ENCODE data around the gene ZNF90.
"Not testable (repeated sequence)": the region's sequence is repeated elsewhere in the genome, so short reads cannot be mapped to it uniquely, and the experiment has no call there.

Gene ZNF90

DNA sequence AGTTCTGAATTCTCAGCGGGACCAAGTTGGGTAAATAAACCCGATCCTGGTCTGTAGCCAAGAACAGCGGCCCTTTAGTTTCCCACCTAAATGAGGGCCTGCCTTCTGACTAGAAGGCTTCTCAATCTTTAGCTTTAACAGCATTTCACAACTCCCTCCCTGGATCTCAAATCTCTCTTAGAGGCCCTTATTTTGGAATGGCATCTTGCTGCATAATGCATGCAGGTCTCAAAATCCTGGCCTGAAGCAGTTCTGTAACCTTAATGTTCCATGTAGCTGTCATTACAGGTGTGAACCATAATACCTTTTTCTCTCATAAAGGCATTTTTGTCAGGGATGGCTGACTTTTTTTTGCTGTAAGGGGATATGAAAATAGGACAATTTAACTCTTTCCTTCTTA, 29.5 kb downstream of the ZNF90 start:
- DNase-seq = no peak

DNA sequence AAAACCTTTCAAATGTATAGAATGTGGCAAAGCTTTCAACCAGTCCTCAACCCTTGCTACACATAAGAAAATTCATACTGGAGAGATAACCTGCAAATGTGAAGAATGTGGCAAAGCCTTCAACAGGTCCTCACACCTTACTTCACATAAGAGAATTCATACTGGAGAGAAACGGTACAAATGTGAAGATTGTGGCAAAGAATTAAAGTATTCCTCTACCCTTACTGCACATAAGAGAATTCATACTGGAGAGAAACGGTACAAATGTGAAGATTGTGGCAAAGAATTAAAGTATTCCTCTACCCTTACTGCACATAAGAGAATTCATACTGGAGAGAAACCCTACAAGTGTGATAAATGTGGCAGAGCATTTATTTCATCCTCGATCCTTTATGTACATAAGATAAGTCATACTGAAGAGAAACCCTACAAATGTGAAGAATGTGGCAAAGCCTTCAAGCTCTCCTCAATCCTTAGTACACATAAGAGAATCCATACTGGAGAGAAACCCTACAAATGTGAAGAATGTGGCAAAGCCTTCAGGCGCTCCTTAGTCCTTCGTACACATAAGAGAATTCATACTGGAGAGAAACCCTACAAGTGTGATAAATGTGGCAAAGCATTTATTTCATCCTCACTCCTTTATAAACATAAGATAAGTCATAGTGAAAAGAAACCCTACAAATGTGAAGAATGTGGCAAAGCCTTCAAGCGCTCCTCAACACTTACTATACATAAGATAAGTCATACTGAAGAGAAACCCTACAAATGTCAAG, 40.5 kb downstream of the ZNF90 start:
- DNase-seq = not testable (repeated sequence)

DNA sequence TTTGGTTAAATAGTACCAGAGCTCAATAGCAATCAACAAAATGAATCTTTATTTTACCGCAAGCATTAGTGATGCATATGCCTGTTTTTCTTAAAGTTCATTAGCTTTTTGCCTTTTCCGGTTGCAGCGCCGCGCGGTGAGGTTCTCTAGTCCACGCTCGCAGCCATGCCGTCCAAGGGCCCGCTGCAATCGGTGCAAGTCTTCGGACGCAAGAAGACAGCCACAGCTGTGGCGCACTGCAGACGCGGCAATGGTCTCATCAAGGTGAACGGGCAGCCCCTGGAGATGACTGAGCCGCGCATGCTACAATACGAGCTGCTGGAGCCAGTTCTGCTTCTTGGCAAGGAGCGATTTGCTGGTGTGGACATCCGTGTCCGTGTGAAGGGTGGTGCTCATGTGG, 47.1 kb downstream of the ZNF90 start:
- no peak for DNase-seq

DNA sequence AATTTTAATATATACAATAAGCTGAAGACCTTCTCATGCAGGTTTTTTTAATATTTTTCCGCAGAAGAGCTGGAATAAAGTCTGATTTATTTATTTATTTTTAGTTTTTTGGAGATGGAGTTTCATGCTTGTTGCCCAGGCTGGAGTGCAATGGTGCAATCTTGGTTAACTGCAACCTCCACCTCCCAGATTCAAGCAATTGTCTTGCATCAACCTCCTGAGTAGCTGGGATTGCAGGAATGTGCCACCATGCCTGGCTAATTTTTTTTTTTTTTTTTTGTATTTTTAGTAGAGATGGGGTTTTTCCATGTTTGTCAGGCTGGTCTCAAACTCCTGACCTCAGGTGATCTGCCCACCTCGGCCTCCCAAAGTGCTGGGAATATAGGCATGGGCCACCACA, 55.1 kb downstream of the ZNF90 start:
- DNase-seq = not testable (repeated sequence)

DNA sequence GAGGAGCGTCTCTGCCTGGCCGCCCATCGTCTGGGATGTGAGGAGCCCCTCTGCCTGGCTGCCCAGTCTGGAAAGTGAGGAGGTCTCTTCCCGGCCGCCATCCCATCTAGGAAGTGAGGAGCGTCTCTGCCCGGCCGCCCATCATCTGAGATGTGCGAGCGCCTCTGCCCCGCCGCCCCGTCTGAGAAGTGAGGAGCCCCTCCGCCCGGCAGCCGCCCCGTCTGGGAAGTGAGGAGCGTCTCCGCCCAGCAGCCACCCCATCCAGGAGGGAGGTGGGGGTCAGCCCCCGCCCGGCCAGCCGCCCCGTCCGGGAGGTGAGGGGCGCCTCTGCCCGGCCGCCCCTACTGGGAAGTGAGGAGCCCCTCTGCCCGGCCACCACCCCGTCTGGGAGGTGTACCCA, 59.9 kb downstream of the ZNF90 start:
- DNase-seq = not testable (repeated sequence)

DNA sequence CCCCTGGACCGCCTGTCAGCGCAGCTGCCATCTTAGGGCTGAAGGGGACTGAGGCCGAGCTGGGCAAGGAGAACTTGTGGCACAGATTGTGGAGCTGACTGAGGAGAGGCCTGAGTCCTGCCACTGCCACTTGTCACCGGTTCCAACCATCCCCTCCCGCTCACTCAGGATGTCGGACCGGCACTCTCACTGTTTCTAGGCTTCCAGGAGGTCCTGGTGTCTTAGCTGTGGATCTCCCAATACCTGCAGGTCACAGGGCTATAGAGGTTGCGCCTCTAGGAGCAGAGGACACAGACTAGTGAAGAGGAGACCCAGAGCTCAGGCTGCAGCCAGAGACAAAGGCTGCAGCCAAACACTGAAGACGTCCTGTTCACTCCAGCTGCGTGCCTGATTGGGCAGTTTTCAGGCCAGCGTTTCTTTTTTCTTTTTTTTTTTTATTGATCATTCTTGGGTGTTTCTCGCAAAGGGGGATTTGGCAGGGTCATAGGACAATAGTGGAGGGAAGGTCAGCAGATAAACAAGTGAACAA, 73.9 kb downstream of the ZNF90 start:
- no peak for DNase-seq

DNA sequence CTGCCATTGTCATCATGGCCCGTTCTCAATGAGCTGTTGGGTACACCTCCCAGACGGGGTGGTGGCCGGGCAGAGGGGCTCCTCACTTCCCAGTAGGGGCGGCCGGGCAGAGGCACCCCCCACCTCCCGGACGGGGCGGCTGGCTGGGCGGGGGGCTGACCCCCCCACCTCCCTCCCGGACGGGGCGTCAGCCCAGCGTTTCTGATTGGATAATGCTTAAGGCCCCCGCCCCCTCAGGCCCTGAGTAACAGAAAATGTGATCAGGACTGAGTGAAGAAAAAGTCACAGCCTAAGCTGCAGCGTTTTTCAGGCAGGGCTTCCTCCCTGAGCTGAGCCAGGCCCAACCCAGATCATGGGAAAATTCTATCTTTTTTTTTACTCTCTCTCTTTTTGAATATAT, 74.7 kb downstream of the ZNF90 start:
- DNase-seq = not testable (repeated sequence)

DNA sequence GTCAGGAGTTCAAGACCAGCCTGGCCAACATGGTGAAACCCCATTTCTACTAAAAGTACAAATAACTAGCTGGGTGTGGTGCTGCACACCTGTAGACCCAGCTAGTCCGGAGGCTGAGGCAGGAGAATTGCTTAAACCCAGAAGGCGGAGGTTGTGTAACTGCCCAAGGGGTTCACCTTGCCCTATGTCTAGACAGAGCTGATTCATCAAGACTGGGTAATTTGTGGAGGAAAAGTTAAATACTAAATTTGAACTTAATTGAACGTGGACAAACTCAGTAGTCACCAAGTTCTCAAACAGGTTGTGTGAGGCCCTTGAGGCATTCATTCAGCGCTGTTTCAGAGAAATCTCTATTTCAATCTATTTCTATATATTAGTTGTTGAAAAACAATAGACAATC, 75.5 kb downstream of the ZNF90 start:
- DNase-seq = no peak

DNA sequence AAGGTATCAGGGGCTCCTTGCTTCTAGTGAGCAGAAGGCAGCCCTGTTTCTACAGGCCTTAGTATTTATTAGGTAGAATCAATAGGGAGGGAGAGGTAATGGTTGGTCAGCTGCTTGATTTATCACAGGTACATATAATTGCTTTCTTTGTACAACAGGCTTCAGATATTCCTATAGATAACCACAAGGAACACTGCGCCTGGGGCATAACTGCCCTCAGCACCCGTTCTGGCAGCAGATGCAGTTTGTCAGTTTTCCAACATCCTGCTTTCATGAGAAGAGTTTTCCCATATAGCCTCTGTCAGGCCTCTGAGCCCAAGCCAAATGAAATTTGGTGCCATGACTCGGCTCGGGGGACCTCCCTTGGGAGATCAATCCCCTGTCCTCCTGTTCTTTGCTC, 76.8 kb downstream of the ZNF90 start:
- DNase-seq = no peak

DNA sequence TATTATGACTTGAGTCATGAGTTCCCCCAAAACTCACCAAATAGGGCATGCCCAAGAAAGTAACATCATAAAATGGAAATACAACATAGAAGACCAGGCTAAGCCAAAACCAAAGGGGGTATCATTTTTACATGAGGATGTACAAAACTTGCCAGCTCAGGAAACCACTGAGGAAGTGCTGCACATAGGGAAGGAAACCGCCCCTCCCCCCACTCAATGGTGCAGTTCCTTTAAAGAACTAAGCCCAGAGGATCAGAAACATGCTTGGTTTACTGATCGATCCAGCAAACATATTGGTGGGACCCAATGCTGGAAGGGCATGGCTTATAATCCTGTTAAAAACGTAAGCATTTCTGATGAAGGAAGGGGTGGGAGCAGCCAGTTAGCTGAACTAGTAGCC, 85.0 kb downstream of the ZNF90 start:
- DNase-seq = no peak

DNA sequence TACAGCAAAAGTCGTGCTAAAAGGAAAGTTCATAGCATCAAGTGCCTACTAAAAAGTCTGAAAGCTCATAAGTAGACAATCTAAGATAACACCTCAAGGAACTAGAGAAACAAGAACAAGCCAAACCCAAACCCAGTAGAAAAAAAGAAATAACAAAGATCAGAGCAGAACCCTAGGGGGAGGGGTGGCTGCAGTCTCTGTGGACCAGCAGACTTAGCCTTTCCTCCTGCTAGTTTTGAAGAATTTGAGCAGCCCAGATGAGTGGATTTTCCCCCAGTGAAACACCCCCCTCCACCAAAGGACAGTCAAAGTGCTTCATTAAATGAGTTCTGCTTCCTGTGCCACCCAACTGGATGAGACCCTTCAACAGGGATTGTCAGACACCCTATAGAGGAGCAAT, 86.7 kb downstream of the ZNF90 start:
- no peak for DNase-seq

DNA sequence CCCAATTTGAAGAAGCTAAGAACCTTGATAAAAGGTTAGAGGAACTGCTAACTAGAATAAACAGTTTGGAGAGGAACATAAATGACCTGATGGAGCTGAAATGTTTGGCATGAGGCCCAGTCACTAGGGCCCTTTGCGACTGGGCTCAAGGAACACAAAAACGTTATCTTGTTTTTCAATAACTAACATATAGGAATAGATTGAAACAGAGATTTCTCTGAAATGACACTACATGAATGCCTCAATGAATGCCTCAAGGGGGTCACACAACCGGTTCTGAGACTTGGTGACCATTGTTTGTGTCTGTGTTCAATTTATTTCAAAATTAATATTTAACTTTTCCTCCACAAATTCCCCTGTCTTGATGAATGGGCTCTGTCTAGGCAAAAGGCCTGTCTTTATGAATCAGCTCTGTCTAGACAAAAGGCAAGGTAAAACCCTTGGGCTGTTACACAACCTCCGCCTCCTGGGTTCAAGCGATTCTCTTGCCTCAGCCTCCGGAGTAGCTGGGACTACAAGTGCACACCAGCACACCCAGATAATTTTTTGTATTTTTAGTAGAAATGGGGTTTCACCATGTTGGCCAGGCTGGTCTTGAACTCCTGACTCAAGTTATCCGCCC, 88.3 kb downstream of the ZNF90 start:
- DNase-seq = no peak

DNA sequence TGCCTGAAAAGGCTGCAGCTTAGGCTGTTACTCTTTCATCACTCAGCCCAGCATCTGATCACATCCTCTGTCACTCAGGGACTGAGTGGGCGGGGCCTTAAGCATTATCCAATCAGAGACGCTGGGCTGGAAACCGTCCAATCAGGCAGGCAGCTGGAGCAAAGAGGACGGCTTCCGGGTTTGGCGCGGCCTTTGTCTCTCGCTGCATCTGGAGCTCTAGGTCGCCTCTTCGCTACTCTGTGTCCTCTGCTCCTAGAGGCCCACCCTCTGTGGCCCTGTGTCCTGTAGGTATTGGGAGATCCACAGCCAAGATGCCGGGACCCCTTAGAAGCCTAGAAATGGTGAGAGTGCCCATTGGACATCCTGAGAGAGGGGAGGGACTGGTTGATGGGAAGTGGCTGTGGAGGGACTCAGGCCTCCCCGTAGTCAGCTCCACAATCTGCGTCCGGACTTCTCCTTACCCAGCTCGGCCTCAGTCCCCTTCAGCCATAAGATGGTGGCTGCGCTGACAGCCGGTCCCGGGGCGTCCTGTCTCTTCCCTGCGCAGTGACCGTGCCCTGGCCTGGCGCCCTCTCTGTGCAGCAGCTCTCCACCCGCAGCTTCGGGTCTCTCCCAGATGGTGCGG, 89.3 kb downstream of the ZNF90 start, which contains the start of gene ZNF486:
Gene ZNF486 (plus strand): TSS at position 195 of the 625 bp plus-strand sequence. CDS start 117 bp downstream, at position 312.
- peak; percentile 49 for DNase-seq

DNA sequence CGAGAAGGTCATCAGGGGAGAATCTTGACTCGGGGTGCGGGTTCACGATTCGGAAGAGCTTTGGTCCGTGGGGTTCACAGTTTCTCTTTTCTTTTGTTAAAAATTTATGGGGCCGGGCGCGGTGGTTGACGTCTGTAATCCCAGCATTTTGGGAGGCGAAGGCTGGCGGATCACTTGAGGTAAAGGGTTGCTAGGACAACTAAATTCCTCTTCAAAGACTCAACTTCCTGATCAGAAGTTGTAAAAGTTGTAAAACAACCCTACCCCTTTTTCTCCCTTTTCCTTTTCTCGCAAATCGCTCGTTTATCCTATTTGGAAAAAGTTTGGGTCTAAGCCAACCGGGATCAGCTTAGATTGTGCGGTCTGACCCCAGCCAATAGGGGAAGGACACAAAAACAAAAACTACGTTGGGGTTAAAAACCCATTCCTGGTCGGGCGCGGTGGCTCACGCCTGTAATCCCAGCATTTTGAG, 89.9 kb downstream of the ZNF90 start:
- DNase-seq = no peak
